Measurements from ENCODE around the gene SPATA12.
"Not testable (repeated sequence)": the region's sequence is repeated elsewhere in the genome, so short reads cannot be mapped to it uniquely, and the experiment has no call there.

SPATA12 gene

DNA sequence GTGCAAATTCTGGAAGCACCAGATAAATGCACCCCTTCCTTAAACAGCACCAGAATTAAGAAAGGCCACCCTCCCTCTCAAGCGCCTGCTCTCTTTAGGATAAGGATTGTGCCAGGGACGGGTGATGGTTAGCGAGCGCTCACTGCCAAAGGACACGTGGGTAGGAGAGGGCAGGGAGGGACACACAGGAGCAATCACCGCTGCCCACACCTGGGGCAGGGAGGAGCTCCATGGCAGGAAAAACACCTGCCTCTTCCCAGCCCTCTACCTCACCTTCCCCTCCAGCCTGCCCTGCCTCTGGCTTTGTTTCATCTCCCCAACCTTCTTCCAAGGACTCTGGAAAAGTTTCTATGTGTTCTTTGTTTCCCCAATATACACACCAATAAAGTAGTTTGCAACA lies 7.3 kb upstream of the SPATA12 start:
- no peak for DNase-seq

DNA sequence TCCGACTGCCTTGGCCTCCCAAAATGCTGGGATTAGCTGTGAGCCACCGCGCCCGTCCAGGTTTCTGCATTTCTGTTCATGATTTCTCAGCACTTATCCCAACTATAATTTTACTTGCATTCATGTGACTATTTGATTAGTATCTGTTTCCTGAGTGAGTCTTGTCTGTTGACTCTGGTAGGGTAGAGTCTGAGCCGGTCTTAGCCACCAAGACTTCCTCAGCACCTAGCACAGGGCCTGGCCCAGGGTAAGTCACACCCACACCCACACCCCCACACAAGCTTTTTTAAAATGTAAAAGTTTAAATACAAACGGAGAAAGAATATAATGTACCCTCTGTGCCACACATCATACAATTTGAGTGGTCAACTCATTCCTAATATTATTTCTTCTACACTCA lies 3.1 kb upstream of the SPATA12 start:
- no peak for DNase-seq

DNA sequence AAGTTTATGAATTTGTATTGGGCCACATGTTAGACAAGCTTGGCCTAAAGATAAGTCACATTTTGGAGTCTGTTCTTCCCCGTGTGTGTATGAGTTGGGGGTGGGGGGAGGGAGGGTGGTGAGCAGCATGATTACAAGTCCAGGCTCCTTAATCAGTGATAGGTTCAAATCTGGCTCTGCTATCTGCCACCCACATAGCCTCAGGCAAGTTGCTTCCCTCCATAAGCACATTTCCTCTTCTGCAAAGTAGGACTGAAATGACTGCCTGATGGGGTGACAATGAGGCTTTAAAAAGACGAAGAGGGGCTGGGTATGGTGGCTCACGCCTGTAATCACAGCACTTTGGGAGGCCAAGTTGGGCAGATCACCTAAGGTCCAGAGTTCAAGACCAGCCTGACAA lies 1.1 kb upstream of the SPATA12 start:
- DNase-seq = no peak

DNA sequence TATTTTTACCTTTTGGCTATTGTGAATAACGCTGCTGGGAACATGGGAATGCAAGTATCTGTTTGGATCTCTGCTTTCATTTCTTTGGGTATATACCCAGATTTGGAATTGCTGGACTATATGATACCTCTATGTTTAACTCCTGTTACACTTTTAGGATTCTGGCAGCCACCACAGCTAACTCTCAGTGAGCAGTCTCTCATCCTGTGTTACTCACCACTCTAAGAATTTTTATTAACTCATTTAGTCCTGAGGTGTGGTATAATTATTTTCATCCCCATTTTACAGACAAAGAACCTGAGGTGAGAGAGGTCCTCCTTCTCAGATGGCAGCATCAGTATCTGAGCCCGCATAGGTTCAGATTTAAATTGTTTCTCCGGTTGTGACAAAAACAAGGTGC lies 1.1 kb downstream of the SPATA12 start:
- no peak for DNase-seq

DNA sequence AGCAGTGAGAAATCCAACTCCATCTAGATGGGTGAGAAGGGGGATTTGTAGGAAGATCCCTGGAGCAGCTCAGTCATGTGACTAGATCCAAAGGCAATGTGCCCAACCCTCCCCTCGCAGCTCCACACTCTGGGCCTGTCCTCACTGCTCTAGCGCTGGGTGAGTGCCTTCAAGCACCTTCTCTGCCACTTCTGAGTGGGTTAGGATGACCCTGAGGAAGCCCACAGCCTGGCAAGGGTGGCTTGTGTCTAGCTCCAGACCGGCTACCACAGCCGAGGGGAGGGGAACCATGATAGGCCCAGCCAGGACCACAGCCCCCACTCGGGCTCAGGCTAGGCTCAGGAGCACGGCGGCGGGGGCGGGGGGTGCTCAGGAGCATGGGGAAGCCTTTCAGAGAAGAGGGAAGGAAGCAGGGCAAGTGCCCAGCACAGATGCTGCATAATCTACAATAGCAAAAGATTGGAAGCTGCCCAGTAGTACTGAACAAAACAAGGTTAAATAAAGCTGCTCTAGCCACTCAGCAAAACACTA lies 1.7 kb downstream of the SPATA12 start:
- DNase-seq = no peak

DNA sequence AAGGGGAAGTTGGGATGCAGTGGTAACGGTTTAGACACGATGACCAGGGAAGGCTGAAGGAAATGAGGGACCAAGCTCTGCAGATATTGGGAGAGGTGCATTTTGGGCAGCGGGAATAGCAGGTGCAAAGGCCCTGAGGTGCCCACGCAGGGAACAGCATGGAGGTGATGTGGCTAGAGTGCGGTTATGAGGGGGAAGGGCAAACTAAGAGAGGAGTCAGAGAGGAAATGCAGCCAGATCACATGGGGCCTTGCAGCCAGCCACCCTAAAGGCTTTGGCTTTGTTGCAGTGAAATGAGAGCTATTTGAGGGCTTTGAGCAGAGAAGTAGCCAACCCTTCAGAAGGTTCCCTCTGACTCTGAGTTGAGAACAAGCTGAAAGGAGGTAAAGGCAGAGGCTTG lies 2.6 kb downstream of the SPATA12 start:
- DNase-seq = no peak

DNA sequence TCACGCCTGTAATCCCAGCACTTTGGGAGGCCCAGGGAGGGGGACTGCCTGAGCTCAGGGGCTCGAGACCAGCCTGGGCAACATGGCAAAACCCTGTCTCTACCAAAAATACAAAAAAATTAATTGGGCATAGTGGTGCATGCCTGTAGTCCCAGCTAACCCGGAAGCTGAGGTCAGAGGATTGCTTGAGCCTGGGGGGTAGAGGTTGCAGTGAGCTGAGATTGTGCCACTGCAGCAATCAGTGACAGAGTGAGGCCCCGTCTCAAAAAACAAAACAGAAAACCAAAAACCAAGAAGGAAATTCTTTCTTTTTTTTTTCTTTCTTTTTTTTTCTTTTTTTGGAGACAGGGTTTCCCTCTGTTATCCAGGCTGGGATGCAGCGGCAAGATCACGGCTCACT lies 3.5 kb downstream of the SPATA12 start:
- no peak for DNase-seq

DNA sequence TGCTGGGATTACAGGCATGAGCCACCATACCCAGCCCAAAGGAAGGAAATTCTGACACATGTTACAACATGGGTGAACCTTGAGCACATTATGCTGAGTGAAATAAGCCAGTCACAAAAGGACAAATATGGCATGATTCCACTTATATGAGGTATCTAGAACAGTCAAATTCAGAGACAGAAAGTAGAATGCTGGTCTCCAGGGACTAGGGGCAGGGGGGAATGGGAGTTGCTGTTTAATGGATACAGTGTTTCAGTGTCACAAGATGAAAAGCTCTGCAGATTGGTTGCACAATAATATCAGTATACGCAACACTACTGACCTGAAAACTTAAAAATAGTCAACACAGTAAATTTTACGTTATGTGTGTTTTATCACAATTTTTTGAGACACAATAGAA lies 4.1 kb downstream of the SPATA12 start:
- DNase-seq = no peak

DNA sequence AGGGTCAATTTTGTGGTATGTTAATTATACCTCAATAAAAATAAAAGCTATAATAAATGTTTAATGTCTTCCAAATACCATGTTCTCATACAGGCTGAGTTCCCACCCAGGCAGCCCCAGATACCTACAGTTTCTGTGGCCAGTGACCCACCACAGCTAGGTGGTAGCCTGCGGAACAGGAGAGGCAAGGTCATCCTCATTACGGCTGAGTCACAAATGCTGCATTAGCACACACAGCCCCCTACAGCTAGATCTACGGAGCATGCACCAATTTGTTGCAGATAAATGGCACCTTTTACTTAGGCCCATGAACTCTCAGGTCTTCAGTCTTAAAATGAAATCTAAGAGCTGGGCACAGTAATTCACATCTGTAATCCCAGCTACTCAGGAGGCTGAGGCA lies 5.1 kb downstream of the SPATA12 start:
- no peak for DNase-seq

DNA sequence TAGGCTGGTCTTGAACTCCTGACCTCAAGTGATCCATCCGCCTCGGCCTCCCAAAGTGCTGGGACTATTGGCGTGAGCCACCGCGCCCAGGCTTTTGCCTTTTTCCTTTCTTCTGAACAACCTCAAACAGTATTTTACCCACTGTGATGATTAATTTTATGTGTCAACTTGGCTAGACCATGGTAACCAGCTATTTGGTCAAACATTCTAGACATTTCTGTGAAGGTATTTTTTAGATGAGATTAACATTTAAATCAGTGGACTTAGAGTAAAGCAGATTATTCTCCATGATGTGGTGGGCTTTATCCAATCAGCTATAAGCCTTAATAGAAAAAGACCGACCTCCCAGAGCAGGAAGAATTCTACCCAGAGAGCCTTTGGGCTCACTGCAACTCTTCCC lies 6.0 kb downstream of the SPATA12 start:
- DNase-seq = no peak

DNA sequence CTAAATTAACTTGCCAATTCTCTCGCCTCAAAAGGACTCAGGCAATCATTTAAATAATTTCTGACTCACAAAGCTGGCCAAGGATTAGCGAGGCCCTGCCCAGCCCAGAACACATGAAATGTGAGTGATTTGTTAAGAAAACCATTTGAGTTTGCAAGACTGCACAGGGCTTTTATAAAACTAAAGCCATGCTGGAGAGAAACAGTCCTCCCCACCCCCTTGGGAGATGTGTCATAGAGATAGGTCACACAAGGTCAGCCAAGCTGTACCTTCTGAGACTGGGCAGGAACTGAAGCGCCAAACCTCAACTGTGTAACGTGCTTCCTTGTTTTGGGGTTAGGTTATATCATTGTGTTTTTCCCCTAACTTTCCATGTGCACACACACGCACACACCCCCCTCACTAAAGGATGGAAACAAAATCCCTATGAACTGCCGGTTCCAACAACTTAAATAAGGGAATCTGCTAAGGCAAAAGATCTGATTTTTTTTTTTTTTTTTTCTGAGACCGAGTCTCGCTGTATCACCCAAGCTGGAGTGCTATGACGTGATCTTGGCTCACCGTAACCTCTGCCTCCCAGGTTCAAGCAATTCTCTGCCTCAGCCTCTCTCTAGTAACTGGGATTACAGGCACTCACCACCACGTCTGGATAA lies 8.1 kb downstream of the SPATA12 start:
- no peak for DNase-seq

DNA sequence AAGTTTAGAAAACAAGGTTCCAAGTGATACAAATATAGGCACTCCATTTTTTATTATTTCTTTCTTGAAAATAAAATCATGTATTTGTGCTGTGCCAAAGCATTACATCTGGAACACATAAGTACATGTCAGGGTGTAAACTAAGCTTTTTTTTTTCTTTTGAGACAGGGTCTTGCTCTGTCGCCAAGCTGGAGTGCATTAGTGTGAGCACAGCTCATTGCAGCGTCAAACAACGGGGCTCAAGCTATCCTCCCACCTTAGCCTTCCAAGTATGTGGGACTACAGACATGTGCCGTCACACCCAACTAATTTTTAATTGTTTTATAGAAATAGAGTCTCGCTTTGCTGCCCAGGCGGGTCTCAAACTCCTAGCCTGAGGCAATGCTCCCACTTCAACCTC lies 9.0 kb downstream of the SPATA12 start:
- DNase-seq = no peak

DNA sequence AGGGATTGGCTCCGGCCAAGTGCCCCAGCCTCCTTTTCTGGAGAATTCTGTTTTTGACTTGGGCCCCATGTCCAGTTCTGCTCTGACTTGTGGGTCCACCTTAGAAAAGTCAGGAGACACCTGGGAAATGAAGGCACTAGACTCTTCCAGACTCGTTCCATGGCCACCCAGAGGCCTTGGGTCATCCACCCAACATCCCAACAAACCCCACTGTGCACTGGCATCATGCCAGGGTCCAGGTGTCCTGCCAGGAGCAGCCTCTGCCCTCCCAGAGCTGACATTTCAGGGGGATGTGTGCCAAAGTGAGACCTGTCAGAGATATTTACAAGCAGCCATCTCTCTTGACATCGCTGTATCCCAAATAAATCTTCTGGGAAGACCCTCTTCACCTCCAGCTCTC lies 13.2 kb downstream of the SPATA12 start:
- DNase-seq = no peak

DNA sequence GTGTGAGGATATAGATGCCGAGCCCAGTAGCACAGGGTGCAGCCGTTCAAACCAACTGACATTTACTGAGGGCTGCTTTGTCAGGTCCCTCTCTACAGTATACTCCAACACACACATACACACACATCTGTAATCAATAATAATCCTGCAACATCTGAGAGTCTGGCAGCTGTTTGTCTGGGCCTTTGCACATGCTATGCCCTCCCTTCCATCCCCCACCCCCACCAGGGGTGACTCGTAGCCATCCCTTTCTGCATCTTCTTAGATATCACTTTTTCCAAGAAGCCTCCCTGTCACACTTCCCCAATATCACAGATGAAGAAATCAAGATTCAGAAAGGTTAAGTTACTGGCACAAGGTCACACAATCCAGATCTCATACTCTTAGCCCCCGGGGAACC lies 13.7 kb downstream of the SPATA12 start:
- no peak for DNase-seq

DNA sequence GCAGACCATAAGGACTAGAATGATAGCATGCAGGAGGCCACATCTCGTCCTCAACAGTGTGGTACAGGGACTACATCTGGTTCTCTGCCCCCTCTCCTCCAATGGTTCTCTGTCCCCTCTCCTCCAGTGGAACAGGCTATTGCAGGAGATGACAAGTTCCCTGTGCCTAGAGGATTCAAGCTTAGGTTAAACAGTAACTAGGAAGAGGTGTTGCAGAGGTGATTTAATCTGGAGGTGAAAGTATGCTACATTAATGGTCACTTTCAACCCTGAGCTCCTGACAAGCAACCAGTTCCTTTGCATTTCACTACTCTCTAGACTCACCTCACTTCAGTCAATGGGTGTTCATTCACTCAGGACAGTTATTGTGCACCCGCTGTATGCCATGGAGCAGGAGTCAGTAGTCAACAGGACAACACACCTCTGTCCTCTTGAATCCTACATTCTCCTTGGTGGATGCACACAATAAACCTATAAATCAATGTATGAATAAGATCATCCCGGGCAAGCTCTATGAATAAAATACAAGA lies 16.0 kb downstream of the SPATA12 start:
- no peak for DNase-seq

DNA sequence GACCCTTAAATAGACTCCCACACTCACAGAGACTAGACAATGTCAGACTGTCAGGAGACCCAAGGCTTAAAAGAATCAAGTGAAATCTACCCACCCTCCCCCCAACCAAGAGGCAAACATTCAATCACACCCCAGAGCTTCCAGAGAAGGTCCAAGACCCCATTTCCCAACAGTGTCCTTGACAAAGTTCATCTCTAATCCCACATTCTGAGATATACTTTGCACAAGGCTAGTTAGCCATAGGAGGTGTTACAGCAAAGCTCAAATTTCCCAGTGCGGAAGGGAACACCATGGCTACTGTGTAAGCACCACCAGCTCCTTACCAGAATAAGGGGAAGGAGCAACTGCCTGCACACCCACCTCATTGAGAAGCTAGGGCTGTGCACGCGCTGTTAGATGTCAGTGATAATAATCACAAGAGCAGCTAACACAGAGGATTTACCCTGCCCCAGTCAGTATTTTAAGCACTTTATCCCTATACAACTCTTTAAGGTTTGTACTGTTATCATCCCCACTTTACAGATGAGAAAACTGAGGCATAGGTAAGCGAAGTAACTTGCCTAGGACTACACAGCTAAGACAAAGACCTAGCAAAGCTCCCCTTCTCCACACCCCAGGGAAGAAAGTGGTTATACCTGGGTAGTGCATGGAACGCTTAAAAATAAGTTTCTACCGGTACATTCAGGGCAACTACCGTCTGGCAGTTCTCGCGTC lies 17.3 kb downstream of the SPATA12 start:
- no peak for DNase-seq

DNA sequence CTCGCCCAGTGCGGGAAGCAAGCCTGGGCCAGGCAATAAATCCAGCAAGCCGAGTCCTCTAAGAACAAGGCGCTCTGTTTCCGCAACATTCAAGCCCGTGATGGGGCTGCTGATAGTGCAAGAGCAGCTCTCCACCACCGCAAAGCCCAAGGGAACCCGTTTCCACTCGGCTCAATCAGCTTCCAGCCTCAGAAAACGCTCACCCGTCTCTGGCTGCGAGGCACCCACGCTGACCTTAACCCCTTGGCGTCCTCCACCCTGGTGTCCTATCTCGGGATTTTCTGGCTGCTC lies 17.8 kb downstream of the SPATA12 start:
- DNase-seq = peak; percentile 0

DNA sequence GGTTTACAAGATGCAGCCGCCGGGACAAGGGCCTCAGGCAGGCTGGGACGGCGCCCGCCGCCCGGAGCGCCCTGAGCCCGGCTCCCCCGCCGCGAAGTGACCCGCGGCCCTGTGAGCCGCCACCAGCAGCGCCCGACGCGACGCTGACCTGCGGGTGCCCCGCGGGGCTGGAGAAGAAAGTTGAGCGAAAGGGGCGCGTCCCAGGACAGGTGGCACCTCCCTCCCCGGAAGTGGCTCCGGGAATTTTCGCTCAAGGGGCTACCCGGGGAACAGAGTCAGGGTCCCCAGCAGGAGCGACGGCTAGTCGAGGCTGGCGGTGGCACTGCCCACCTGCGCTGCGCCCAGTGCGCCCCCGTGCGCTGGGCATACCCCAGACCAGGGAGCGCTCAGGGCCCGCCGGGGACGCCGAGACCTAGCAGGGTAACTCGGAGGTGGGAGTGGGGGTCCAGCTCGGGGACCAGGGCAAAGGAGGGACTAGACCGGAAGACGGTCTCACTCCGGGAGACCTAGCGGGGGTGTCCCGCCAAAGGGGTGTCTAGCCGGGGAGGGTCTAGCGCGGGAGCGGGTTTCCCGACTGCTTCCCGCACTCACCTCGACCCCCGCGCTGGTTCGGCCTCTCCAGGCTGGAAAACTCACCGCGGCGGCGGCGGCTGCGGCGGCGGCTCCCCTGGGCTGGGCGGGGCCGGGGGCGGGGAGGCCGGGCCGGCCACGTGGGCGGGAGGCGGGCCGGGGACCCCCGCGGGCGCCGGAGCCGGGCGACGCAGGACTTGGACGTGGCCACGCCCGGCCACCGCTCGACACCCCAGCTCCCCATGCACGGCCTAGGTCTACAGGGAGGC lies 18.4 kb downstream of the SPATA12 start:
- peak; percentile 10 for DNase-seq

DNA sequence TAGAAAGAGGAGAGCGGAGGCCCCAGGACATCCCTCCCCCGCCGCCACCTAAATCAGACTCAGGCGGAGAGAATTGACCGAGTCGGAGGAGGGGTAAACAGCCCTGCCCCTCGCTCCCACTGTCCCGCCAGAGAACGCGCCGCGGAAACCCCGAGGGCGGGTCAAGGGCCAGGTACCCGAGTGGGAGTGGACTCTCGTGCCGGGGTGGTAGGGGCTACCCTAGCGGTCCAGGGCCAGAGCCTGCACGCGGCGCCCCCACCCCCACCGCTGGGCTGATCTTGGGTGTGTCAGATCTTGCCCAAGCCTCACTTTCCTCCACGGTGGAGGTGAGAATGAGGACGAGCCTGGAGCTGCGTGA lies 19.0 kb downstream of the SPATA12 start:
- no peak for DNase-seq

DNA sequence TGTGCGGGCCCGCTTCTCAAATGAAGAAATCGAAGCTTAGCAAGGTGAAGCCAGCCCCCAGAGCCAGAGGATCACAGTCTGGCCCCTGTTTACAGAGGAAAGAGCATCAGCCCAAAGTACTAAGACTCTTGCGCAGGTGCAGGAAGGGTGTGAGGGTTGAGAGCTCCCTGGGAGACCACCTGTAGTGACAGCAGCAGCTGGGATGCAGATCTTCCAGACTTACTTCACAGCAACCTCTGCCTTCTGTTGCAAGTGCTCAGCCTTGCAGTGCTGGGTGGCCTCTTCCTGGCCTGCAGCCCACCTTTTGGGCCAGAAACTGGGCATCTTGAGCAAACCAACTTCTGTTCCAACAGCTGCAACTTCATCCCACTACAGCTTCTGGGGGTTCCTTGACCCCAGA lies 19.7 kb downstream of the SPATA12 start:
- DNase-seq = no peak

DNA sequence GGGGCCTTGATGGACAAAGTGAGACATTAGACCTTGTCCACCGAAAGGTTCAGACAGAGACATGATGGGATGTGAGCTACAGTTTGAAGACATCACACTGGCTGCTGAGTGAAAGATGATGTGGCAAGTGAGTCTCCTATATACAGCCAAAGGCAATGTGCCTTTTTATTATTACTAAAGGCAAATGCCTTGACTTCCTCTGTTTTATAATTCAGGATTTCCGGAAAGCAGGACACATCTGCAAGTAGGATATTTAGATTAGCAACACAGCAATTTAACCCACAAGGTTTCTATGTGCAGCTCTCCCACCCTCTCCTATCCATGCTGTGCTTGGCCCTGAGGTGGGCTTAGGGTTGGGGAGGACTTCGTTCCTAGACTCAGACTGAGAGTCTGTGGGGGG lies 20.7 kb downstream of the SPATA12 start:
- no peak for DNase-seq

DNA sequence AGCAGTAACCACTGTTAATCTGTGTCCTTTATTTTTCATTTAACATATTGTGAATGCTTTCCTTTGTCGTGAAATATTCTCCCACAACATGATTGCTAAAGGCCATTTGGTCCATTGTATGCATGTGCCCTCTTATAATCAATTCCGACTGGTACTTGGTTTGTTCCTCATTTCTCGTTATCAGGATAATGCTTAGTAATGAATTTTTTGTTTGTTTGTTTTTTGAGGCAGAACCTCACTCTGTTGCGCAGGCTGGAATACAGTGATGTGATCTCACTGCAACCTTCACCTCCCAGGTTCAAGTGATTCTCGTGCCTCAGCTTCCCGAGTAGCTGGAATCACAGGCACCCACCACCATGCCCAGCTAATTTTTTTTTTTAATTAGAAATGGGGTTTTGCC lies 22.0 kb downstream of the SPATA12 start:
- no peak for DNase-seq

DNA sequence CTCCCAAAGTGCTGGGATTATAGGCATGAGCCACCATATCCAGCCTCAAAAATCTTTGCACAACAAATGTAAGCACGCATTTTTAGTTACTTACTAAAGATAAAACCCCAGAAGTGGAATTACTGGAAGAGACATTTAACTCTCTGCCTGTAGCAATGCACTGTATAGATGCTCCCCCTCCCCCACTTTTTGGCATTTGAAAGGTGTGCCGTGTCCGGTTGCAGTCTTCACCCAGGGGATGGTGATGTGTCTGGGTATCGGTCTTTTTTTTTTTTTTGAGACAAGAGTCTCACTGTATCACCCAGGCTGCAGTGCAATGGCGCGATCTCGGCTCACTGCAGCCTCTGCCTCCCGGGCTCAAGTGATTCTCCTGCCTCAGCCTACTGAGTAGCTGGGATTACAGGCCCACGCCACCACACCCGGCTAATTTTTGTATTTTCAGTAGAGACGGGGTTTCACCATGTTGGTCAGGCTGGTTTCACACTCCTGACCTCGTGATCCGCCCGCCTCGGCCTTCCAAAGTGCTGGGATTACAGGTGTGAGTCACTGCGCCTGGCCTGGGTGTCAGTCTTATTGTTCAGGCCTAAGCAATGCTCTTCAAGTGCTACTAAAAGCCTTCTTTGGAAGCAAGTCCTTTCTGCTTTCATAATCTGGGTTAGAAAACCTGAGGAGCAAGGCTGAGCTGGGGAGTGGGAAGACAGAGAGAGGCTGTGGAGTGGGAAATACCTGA lies 23.0 kb downstream of the SPATA12 start:
- DNase-seq = not testable (repeated sequence)
